Calu3 (cell line): ENCODE results near the gene PRPF8. TPM values are rescaled to one million over a fixed set of nuclear protein-coding genes. Genes with fewer than 3 reads are reported as not detected.
"Not testable (repeated sequence)": the region's sequence is repeated elsewhere in the genome, so short reads cannot be mapped to it uniquely, and the experiment has no call there.

Experiments
- BruUV-seq: library from RNA; stranded (reverse); fragments of 400-500 nt; replicated peaks from 2 replicates; lab custom pipeline; 2021; lab: Mats Ljungman, UMichigan
- CTCF ChIA-PET: fragments of 300-600 bp; sonication (Branson Sonifier 250); formaldehyde crosslinking; loops from one replicate; lab custom pipeline; 2022; ENCODE audit warnings: antibody characterized with exemption; lab: Charles Lee
- DNase-seq: peaks from one replicate; pipeline ENCODE4 v3.0.0; 2022
- H3K27ac Mint-ChIP-seq: one replicate; pipeline ENCODE4 v1.8.0; 2022; ENCODE audit warnings: mixed read lengths; ENCODE audit not compliant: unreplicated experiment
- H3K27me3 Mint-ChIP-seq: one replicate; pipeline ENCODE4 v1.8.0; 2022; ENCODE audit warnings: mixed read lengths; ENCODE audit not compliant: unreplicated experiment
- H3K36me3 Mint-ChIP-seq: one replicate; pipeline ENCODE4 v1.8.0; 2022; ENCODE audit warnings: mild to moderate bottlenecking, moderate library complexity, mixed read lengths; ENCODE audit not compliant: insufficient read depth, unreplicated experiment
- H3K4me1 Mint-ChIP-seq: one replicate; pipeline ENCODE4 v1.8.0; 2022; ENCODE audit warnings: mild to moderate bottlenecking, low read depth, mixed read lengths; ENCODE audit not compliant: unreplicated experiment
- H3K4me3 Mint-ChIP-seq: one replicate; pipeline ENCODE4 v1.8.0; 2022; ENCODE audit warnings: mild to moderate bottlenecking, low read depth, moderate library complexity, mixed read lengths; ENCODE audit not compliant: unreplicated experiment
- H3K9me3 Mint-ChIP-seq: one replicate; pipeline ENCODE4 v1.8.0; 2022; ENCODE audit warnings: low read depth, mixed read lengths; ENCODE audit not compliant: unreplicated experiment
- intact Hi-C: fragments of 100-400 bp; cut with micrococcal nuclease; formaldehyde crosslinking; loops from one replicate; pipeline ENCODE4 v1.10.0; 2022; ENCODE audit not compliant: unreplicated experiment
- total RNA-seq: library from RNA; stranded (reverse); gene quantifications from 2 replicates; pipeline ENCODE4 v1.2.3, GENCODE V29; 2022
- TF ChIP-seq, protein P1 (sequence below): fragments of 200-600 bp; IDR thresholded peaks from one replicate; pipeline ENCODE4 v1.8.0; 2022; ENCODE audit warnings: antibody characterized with exemption; ENCODE audit not compliant: unreplicated experiment

The PRPF8 gene
- total RNA-seq, 1 experiment from 2014 or later, result 206 TPM

DNA sequence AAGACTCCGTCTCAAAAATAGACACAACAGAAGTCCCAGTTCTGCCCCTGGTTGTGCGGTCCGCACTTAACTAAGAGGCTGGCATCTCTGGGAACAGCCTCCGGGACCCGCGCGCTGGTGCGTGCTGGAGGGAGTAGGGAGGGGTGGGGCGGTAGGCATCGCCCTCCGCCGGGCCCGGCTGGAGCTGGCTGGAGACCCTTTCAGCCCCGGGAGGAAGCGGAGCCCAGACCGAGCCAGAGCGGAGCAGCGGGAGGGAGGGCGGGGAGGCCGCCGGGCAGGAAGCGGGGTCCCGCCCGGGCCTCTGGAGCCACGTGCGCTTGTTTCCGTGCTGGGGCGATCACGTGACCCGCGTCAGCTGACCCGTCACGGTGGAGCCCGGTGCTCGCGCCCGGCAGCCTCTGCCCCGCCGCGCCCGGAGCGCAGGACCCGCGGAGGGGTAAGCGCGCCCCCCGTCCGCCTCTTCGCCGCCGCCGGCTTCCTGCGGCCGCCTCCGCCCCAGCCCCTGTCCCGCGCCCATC, 39.7 kb upstream of the PRPF8 start, which contains the start of gene WDR81:
WDR81 (plus strand) TSS at position 354 of the 518 bp plus-strand sequence. CDS start 256 bp downstream, outside the sequence.
- DNase-seq, result peak; percentile 83
- CTCF ChIA-PET, result no interaction called here
- Mint-ChIP-seq H3K9me3 (no peaks in the 10 kb centered on the region), H3K4me1 (no peaks in the 10 kb centered on the region), H3K27me3 (no peaks in the 10 kb centered on the region), H3K27ac (peak within 1 kb of the TSS; percentile 54), H3K4me3 (peak within 1 kb of the TSS; percentile 55), H3K36me3 (peaks cover 19% of the 10 kb centered on the region)
- TF ChIP-seq, protein P1, sequence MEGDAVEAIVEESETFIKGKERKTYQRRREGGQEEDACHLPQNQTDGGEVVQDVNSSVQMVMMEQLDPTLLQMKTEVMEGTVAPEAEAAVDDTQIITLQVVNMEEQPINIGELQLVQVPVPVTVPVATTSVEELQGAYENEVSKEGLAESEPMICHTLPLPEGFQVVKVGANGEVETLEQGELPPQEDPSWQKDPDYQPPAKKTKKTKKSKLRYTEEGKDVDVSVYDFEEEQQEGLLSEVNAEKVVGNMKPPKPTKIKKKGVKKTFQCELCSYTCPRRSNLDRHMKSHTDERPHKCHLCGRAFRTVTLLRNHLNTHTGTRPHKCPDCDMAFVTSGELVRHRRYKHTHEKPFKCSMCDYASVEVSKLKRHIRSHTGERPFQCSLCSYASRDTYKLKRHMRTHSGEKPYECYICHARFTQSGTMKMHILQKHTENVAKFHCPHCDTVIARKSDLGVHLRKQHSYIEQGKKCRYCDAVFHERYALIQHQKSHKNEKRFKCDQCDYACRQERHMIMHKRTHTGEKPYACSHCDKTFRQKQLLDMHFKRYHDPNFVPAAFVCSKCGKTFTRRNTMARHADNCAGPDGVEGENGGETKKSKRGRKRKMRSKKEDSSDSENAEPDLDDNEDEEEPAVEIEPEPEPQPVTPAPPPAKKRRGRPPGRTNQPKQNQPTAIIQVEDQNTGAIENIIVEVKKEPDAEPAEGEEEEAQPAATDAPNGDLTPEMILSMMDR, result no peak
- intact Hi-C loops, result no loop called here
- no TSS peak for BruUV-seq

DNA sequence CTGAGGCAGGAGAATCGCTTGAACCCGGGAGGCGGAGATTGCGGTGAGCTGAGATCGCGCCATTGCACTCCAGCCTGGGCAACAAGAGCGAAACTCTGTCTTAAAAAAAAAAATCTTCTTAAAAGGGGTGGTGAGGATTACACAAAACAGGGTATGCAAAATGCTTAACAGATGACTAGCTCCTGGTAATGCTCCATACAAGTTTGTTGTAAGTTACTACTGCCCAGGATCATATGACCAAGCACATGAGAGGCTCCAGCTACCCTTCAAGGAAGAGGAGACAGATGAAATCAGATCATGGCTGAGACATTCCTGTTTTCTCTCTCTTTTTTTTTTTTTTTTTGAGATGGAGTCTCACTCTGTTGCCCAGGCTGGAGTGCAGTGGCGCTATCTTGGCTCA, 37.4 kb upstream of the PRPF8 start:
- DNase-seq, BruUV-seq, intact Hi-C loops, H3K4me1 Mint-ChIP-seq, H3K27me3 Mint-ChIP-seq, H3K27ac Mint-ChIP-seq, H3K4me3 Mint-ChIP-seq, H3K9me3 Mint-ChIP-seq: not testable (repeated sequence)
- CTCF ChIA-PET, result interaction anchor here (1.6 to 1.9 kb wide), 2 partner anchors 62 to 143 kb away, joined by 7 read pairs; no protein-coding TSS in a partner anchor
- H3K36me3 Mint-ChIP-seq, result peaks cover 34% of the 10 kb centered on the region

- DNase-seq, result peak; percentile 57
- TF ChIP-seq, protein P1, result peak; percentile 69
- H3K4me1 Mint-ChIP-seq, result no peaks in the 10 kb centered on the region
- H3K9me3 Mint-ChIP-seq, result no peaks in the 10 kb centered on the region
- H3K4me3 Mint-ChIP-seq, result peak overlapping the region; percentile 37
- BruUV-seq, result no TSS peak
- H3K36me3 Mint-ChIP-seq, result peaks cover 45% of the 10 kb centered on the region
- H3K27me3 Mint-ChIP-seq, result no peaks in the 10 kb centered on the region
- CTCF ChIA-PET, result interaction anchor here (1.6 to 1.9 kb wide), 2 partner anchors 63 to 144 kb away, joined by 7 read pairs; no protein-coding TSS in a partner anchor
- intact Hi-C loops, result no loop called here
- H3K27ac Mint-ChIP-seq, result no peak overlapping the region
Observed at GRCh38 chr17:1720856-1721386, 36.3 kb upstream of the PRPF8 start.

DNA sequence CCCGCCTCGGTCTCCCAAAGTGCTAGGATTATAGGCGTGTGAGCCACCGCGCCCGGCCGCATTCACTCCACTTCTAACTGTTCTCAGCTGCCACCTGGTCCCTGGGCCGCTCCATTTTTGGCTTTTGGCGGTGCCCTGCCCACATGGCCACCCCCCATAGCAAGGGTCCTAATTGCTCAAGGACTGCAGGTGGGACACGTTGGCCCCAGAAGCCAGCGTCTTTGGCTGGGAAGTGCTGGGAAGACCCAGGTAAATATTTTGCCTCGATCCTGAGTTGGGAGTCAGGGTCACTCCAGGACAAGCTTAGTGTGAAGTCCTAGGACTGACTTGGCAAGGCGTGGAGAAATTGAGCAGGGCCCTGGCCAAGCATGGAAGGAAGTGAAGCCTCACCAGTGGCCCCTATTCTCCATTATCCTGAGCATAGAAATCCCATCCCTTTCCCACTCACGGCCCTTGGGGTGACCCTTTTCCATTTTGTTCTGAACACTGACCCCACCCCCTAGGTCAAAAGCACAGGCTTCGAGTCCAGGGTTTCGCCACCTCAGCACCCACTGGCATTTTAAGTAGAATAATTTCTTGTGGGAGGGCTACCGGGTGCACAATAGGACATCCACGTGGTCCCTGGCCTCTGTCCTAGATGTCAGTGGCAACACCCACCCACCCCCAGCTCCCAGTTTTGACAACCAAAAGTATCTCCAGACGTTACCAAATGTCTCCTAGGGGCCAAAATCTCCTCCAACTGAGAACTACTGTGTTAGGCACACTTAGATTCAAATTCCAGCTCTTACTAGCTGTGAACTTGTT, 33.9 kb upstream of the PRPF8 start:
- intact Hi-C loops, result no loop called here
- DNase-seq, result no peak
- Mint-ChIP-seq H3K27ac (peak overlapping the region; percentile 96), H3K27me3 (no peaks in the 10 kb centered on the region), H3K36me3 (peaks cover 56% of the 10 kb centered on the region), H3K4me1 (no peaks in the 10 kb centered on the region), H3K9me3 (no peaks in the 10 kb centered on the region), H3K4me3 (no peak overlapping the region)
- CTCF ChIA-PET, result no interaction called here
- TF ChIP-seq, protein P1, result no peak
- BruUV-seq, result no TSS peak
